Activated T-helper 1 cell treated with Interleukin-2 at 50 U/mL for 16 hours (primary cell): Measurements from ENCODE around the gene SIGLEC8.
"Not testable (repeated sequence)": the region's sequence is repeated elsewhere in the genome, so short reads cannot be mapped to it uniquely, and the experiment has no call there.

Experiments used
- DNase-seq: peaks from one replicate; pipeline ENCODE4 v3.0.0-alpha.2; 2020; ENCODE audit warnings: low read depth

Gene SIGLEC8

DNA sequence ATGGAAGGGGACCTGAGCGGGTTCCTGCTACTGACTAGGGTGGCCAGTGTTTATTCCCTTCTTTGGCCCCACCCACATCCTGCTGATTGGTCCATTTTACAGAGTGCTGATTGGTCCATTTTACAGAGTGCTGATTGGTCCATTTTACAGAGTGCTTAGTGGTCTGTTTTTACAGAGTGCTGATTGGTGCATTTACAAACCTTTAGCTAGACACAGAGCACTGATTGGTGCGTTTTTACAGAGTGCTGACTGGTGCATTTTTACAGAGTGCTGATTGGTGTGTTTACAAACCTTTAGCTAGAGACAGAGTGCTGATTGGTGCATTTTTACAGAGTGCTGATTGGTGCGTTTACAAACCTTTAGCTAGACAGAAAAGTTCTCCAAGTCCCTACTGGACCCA is 10.7 kb downstream of the SIGLEC8 start:
- DNase-seq, result not testable (repeated sequence)

GRCh38 chr19:51441410-51442390 is 16.6 kb downstream of the SIGLEC8 start:
- peak; percentile 61 for DNase-seq

GRCh38 chr19:51440846-51441409 is 17.3 kb downstream of the SIGLEC8 start:
- DNase-seq, result no peak

DNA sequence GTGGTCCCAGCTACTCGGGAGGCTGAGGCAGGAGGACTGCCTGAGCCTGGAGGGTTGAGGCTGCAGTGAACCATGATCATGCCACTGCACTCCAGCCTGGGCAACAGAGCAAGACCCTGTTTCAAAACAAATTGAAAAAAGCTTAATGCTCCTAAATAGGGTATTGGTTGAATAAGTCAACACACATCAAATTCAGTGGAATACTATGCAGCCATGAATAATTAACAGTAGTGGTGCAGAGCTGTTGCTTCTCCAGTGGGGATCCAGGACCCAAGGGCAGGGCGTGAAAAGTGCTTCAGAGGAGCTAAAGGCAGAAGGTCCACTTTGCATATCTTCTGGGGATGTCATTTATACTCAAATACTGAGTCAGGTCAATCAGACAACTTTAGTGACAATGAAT is 18.2 kb downstream of the SIGLEC8 start:
- DNase-seq, result no peak

GRCh38 chr19:51439021-51439465 is 19.2 kb downstream of the SIGLEC8 start:
- DNase-seq, result no peak

DNA sequence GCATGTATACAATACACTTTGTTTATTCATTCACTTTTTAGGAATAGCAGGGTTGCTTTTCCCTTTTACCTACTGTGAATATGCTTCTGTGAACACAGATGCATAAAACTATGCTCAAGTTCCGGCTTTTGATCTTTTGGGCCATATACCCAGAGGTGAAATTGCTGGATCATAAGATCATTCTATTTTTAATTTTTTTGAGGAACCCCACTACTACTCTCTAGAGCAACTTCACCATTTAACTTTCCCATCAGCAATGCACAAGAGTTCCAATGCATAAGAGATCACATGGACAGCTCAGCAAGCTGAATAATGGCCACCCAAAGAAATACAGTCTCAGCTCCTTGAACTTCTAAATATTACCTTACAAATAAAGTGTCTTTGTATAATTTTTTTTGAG is 23.8 kb downstream of the SIGLEC8 start:
- no peak for DNase-seq

- no peak for DNase-seq
Measured at GRCh38 chr19:51433043-51433442, 25.2 kb downstream of the SIGLEC8 start.

DNA sequence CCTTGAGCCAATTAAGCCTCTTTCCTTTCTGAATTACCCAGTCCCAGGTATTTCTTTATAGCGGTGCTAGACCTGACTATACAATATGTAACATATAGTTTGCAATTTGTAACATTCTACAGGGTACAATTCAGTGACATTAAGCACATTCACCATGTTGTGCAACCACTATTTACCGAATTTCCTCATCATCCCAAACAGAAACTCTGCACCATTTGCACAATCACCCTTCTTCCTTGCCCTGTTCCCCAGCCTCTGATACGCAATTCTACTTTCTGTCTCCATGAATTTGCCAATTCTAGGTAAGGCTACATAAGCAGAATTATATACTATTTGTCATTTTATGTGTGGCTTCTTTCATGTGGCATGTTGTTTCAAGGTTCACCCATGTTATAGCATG is 27.1 kb downstream of the SIGLEC8 start:
- no peak for DNase-seq

GRCh38 chr19:51430221-51430620 is 28.0 kb downstream of the SIGLEC8 start:
- DNase-seq, result no peak

DNA sequence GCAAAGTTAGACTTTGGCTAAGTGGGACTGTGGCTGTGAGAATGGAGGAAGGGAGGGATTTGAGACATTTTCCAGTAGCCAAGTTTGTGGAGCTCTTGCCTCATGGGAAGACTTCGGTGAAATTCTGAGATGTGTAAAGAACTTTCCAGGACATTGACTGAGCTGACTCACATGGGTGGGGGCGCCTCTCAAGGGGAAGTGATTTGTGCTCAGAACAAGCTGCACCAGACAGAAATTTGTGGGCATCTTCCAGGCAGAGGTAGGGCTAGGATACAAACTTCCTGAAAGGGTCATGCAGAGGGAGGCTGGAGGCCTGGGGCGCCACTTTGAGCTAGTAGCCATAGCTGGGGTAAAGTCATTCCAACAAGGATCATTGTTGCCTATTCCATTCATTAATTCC is 31.1 kb downstream of the SIGLEC8 start:
- no peak for DNase-seq

GRCh38 chr19:51422053-51422448 is 36.2 kb downstream of the SIGLEC8 start:
- DNase-seq, result peak; percentile 65

GRCh38 chr19:51421229-51422052 is 36.8 kb downstream of the SIGLEC8 start:
- no peak for DNase-seq

DNA sequence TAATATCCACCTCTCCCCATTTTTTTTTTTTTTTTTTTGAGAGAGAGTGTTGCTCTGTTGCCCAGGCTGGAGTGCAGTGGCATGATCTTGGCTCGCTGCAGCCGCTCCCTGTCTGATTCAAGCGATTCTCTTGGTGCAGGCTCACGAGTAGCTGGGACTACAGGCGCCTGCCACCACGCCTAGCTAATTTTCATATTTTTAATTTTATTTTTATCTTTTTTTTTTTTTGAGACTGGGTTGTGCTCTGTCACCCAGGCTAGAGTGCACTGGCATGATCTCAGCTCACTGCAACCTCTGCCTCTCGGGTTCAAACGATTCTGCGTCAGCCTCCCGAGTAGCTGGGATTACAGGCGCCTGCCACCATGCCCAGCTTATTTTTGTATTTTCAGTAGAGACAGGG is 37.7 kb downstream of the SIGLEC8 start:
- DNase-seq, result not testable (repeated sequence)

DNA sequence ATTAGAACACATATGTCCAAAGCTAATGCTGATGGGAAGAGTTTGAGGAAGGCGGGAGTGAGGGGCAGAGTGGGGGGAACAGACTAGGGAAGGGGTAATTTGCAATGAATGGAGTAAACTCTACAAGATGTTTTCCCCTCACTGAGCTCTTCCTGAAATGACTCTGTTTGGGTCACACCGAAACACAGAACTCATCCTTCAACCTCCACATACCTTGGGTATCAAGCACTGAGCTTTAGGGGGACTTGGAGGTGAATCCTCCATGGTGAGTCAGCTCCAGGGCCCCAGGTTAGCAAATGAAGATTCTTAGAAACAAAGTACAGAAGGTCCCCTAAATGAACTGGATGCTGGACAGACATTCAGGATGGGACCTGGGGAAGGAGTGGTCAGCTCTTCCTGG is 39.5 kb downstream of the SIGLEC8 start:
- DNase-seq, result no peak

GRCh38 chr19:51417810-51418157 is 40.5 kb downstream of the SIGLEC8 start:
- DNase-seq, result no peak

DNA sequence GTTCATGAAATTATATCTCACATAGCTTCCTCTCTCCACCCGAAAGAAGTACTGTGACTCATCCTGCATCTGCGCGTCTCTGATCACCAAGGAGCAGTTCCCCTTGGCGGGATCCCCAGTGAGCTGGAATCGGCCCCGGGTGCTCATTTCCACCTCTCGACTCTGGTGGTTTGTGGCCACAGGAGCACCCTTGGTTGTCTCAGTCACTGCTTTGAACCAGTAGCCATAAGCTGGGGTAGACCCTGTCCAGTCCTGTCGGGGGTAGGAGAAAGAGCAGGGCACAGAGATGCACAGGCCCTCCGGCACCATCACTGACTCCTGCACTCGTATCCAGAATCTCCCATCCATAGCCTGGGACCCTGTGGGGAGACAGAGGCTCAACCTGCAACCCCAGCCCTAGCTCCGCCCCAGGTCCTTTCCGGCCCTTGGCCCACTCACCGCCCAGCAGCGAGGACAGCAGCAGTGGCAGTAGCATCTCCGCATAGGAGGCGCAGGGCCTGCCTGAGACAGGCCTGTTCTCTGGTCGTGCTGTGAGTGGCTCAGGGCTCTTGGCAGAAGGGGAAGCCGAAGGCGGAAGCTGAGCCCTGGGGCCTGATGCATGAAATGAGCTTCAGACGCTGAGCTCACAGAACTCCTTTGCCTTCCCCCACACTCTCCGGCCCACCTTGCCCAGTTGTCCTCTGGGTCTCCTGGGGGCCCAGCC is 41.0 kb downstream of the SIGLEC8 start, which contains the start of gene SIGLEC10:
Gene SIGLEC10, minus strand, starts transcription at position 536 of the 703 bp plus-strand sequence. Its CDS starts 61 bp downstream, at position 475.
- no peak for DNase-seq

- not testable (repeated sequence) for DNase-seq
Measured at GRCh38 chr19:51416422-51416821, 41.8 kb downstream of the SIGLEC8 start.

DNA sequence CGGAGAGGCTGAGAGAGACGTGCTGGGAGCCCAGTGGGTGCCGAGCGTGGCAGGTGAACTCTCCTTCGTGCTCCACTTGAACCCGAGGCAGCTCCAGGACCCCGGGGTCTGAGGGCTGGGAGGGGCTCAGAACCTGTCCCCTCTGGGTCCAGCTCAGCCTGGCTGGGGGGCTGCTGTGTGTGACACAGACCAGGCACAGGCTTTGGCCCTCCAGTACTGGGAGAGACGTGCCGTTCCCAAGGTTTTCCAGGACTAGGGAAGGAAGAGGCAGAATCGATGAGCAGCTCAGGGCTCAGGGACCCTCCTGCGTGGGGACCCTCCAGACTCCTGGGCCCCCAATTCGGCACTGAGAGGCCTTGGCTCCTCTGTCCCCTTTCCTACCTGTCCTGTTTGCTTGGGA is 43.1 kb downstream of the SIGLEC8 start:
- DNase-seq, result no peak

DNA sequence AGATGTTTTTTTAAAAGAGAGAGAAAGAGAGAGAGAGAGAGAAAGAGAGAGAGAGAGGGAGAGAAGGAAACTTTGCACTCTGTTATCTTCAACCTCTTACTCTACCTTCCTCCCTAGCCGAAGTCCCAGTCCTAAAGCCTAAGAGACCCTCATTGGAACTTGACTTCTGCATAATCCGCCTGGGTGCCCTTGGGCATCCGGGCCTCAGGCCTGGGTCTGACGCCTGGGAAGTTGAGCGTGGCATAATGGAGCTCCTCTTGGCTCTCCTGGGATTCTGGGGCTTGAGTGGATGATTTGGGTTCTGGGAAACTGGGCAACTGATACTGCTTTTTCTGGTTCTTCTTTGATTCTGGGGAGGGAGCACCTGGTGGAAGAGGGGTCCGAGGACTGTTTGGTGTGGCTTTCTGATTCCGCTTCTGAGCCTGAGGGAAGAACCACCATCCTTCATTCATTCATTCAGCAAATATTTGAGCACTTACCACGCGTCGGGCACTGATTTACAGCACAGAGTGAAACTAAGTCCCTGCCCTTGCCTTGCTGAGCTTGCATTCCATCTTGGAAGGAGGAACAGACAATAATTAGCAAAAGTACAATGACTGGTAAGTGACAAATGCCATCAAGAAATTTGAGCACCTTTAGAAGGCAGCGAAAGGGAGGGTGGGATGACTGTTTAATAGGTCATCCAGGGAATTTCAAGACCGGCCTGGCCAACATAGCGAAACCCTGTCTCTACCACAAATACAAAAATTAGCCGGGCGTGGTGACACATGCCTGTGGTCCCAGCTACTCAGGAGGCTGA is 47.1 kb downstream of the SIGLEC8 start:
- no peak for DNase-seq

- DNase-seq, result no peak
Measured at GRCh38 chr19:51407511-51408131, 50.6 kb downstream of the SIGLEC8 start.
